ENCODE results near the gene KIF6. TPM values are rescaled to one million over a fixed set of nuclear protein-coding genes. Genes with fewer than 3 reads are reported as not detected.

KIF6 gene
- total RNA-seq, 1 donor from 2014 or later: 2.4 TPM

DNA sequence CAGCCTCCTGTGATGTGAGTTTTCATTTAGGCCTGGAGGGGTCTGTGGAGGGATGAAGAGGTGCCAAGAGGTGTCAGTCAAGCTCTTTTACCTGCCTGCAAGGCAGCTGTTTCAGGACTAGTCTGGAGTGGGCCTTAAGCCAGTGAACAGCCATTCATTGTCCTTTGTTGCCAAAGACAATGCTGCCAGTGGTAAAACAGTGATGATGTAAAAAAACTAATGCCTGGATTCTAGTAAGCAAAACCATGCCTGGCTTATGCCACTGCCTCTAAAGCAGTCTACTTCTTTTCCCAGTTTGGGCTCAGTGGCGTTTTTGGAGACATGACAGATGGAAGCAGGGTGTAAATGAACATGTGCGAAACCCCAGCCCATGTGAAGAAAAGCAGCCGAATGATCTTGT is 309.2 kb downstream of the KIF6 start:
- no peak for DNase-seq

- DNase-seq: peak; percentile 41
Observed at GRCh38 chr6:39415482-39415881, 309.7 kb downstream of the KIF6 start.

DNA sequence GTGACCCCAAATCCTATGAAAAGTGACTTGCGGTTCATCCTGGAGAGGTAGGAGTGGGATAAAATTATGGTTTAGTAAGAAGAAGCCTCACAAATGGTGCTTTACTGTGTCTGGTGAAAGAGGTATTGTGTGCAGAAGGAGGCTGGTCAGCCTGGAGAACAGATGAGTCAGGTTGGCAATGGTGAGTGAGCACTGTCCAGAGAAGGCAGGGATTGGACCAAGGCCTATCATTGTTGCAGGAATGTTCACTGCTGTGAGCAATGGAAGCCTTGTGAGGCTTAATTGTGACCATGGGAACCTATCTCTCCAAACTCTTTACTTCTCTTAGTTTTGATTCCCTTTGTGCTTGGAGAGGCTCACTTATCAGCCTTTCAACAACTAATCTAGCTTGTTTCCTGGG is 313.7 kb downstream of the KIF6 start:
- no peak for DNase-seq

DNA sequence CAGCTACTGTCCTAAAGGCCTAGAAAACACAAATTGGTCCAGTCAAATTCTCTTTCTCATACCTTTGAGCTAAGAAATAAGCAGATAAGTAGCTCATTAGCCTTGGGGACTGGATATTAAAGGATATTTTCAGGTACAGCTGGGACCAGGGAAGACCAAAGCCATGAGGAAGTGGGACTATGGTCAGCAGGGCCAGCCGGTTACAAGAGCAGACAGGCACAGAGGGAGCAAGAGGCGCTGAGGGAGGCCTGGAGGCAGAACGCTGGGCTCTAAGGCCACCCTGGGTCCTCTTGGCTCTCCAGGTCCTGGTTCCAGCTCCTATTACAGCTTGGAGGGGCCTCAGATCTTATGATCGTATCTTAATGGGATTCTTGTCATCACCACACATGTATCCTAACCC is 314.2 kb downstream of the KIF6 start:
- no peak for DNase-seq

DNA sequence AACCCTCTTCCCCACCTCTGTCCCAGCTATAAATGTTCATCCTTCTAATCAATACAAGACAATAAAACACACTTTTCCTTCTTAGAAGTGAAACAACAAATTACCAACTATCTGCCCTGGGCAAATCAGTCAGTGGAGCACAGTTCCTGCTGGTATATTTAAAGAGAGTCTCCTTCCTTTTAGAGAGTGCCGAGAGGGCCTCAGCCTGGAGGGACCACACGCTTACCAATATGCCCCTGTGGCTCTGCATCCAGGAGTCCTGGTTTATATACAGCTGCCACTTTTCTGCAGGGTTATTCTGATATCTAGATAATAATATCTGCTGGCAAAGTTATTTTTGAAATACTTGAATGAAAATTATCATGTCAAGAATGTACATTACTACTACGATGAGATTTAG is 315.3 kb downstream of the KIF6 start:
- DNase-seq: no peak

DNA sequence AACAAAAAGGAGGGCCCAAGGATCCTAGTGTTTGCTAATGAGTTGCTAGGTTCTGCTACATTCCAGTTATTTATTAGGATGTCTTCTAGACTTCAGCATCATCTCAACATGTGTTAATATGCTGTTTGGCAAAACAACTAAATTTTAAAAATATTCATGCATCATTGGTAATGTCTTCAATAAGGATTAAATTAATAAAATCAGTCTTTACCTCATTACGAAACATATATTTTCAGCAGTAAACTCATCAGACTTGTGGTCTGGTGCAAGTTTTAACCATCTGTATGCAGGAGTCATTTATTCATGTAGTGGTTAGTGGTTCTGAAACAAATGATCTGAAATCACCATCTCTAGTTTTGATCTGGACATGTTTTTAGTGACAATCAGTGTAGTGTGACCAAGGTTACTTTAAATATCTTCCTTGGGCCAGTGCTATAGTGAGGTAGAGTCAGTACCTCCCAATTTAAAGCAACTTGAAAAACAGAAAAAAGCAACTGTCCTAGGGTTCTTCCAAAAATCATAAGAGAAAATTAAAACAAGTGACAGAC is 317.7 kb downstream of the KIF6 start:
- no peak for DNase-seq

GRCh38 chr6:39404312-39404711 is 320.9 kb downstream of the KIF6 start:
- no peak for DNase-seq

DNA sequence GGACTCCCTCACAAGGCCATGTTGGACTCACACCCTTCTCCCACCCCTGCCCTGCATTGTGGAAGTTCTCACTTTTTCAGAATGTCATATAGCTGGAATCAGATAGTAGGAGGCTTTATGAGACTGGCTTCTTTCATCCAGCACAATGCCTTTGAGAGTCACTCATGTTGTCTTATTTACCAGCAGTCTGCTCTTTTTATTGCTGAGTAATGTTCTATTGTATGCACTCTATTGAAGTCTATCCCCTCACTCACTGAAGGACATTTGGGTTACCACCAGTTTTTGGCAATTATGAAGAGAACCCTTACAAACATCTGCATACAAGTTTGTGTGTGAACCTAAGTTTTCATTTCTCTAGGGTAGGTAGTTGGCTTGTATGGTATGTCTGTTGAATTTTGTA is 321.9 kb downstream of the KIF6 start:
- no peak for DNase-seq

- DNase-seq: no peak
Observed at GRCh38 chr6:39402239-39402751, 322.9 kb downstream of the KIF6 start.

DNA sequence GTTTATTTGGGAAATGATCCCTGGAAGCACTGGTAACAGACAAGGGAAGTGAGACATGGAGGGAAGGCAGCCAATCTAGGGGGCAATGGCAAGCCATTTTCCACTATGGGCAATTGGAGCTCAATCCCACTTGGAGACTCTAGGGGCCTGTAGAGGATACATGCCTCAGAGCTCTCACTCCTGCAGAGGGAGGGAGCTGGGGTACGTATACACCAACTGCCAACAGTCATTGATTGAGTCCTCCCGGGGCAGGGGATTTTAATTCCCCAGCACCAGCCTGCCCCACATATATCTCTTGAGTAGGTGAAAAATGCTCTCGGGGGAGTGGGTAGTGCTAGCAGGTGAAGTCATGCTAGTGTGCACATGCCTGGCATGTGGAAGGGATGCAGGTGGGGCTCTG is 323.8 kb downstream of the KIF6 start:
- DNase-seq: no peak

DNA sequence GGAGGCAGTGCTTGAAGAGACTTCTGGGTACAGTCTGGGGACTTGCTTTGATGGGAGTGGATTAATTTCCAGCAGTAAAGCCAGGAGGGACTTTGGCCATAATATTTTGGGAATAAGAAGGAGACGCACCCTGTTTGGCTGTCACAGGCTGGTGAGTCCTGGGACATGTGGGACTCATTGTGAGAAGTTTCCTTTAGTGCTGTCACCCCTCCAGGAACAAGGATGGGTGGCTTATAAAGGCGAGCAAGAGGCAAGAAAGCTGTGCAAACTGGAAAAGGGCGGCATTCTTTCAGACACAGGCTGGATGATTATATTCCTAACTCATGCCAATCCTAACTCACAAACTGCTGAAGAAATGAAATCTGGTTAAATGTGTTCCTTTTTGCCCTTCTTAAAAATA is 325.2 kb downstream of the KIF6 start:
- no peak for DNase-seq

GRCh38 chr6:39396854-39397253 is 328.4 kb downstream of the KIF6 start:
- no peak for DNase-seq

- no peak for DNase-seq
Observed at GRCh38 chr6:39393075-39393474, 332.1 kb downstream of the KIF6 start.

- DNase-seq: no peak
Observed at GRCh38 chr6:39391182-39391581, 334.0 kb downstream of the KIF6 start.

- peak; percentile 16 for DNase-seq
Observed at GRCh38 chr6:39389484-39389767, 335.8 kb downstream of the KIF6 start.

DNA sequence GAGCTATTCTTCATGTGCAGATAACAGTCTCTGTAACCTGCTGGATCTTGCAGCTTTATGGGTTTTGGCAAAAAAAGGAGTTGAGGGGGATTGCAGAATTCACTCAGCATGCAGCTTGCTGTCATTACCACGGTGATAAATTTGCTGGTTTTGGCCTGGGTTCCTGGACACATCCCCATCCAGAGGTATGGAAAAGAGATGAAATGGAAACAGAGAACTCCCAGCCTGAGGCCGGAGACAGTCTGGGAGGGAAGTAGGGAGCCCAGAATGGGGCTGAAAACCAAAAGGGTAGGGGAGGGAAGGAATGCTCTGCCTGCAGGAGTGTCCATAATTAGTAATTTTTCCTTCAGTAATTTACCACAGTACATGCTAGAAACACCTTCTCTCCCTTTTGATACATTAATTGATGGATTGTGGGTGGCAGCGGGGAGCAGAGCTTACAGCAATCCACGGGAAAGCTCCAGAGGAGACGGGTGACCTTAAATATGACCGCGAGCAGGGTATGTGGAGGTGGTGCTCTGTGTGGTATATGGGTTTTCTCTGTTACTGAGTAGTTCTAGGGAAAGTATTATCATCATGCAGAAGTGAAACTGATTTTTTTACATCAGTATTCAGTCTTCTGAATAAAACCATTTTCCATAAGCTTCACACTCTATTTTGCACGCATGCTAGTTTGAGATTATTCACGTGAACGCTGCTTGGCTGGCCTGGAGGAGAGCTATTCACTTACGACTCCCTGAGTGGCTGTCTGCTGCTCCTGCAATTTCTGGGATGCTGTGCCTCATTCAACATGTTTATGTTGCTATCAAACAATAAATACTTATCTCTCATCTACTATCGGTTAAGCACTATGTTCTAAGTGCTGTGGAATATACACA is 336.4 kb downstream of the KIF6 start:
- DNase-seq: peak; percentile 48

GRCh38 chr6:39387785-39388184 is 337.4 kb downstream of the KIF6 start:
- DNase-seq: no peak

DNA sequence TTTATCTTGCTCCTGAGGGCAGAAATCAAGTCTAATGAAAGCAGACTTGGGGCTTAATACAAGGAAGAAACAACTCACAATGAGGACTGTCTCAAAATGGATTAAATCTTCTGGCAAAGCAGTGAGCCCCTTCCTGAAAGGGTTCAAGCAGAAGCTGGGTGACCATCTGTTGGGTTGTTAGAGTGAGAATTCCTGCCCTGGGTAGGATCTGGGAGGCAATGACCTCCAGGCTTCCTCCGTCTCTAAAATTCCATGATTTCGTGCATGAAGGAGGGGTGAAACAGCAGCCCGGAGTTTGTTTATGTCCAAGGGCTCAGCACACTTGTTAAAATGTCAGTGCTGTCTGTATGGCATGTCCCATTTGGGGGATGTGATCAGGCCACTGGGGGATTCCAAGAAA is 338.7 kb downstream of the KIF6 start:
- no peak for DNase-seq

DNA sequence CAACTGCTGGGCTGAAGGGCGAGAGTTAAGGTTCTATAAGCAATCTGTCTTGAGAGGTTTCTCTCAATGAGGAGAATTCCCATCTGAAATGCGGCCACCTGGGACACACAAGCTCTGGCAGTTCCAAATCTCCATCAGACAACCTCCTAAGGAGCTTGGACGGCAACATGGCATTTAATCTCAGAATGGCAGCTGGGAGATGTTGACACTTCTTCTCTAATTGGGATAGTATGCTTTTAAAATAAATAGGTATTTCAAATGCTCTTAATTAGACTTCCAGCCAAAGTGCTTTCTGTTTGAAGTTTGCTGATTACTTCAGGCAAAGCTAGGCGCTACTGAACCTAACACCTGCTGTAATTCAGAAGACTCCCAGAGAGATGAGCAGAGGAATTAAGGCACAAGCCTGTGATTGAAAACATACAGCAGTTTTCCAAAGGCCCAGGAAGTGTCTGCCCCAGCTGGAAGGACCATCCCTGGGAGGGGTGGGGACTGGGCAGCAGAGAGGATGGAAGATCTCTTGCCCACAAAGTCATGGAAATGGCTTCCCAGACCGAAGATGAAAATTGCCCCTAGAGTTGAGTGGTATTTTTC is 343.6 kb downstream of the KIF6 start:
- peak; percentile 27 for DNase-seq

- DNase-seq: no peak
Observed at GRCh38 chr6:39380837-39381549, 344.2 kb downstream of the KIF6 start.

DNA sequence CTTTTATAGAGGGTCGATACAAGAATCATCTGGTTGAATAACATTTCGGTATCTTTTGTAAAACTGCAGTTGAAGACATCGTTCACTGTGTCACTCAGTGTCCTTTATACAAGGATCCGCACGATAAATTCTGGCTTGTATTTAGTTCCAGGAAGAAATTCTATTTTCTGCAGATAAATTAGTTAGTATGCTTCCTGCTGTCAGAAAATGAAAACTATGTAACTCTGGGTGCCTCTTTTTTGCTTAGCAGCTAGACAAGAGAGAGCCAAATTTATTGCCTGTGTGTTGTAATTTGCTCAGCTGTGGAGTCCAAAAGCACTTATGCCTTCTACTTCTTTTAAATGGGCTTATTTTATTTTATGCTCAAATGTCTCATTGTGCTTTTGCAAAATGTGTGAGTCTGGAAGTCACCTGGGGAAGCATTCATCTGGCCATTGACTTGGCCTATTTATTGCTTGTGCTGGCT is 346.2 kb downstream of the KIF6 start:
- no peak for DNase-seq

DNA sequence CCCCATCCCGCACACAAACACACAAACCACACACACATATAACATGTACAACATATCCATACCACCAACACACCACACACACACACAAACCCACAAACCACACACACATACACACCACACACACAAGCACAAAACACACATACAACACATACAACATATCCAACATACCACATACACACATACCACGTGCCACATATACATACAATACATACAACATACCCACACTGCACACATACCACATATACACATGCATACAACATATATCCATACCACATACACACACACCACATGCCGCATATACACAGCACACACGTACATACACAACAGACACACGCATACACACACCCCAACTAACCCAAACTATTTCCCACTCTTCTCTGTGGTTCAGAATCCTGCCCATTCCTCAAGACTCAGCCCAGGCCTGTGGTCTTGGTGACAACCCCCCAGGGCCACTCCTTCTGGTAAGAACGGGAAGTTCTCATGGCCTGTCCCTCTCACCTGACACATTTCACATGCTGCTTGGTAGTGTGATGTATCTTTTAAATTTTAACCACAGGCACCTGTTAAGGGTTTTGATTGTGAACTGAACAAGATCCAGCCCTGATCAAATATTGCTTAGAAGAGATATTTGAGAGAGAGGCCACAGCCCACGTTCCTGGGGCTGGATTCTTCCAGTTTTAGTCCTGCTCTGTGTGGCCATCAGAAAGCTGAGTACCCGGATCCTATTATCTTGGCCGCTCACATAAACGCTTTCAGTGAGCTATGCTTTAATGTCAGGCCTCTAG is 346.8 kb downstream of the KIF6 start:
- no peak for DNase-seq

Data from tongue (tissue), 2 donors.